Measurements from ENCODE around the gene FRMD4A.

- TF ChIP-seq CTCF (IDR thresholded peaks at IDR 0.05): no peak
- no peak for TF ChIP-seq POLR2A (IDR thresholded peaks at IDR 0.05)
These were observed 627.5 kb downstream of the FRMD4A start for GRCh38 chr10:13703101-13703818.
